NCI-H510A (cell line): Measurements from ENCODE around the gene RNU5D-1.
"Not testable (repeated sequence)": the region's sequence is repeated elsewhere in the genome, so short reads cannot be mapped to it uniquely, and the experiment has no call there.

ENCODE experiments used
- DNase-seq: peaks from one replicate; lab custom pipeline; 2025; lab: John Stamatoyannopoulos, UW

The RNU5D-1 gene

DNA sequence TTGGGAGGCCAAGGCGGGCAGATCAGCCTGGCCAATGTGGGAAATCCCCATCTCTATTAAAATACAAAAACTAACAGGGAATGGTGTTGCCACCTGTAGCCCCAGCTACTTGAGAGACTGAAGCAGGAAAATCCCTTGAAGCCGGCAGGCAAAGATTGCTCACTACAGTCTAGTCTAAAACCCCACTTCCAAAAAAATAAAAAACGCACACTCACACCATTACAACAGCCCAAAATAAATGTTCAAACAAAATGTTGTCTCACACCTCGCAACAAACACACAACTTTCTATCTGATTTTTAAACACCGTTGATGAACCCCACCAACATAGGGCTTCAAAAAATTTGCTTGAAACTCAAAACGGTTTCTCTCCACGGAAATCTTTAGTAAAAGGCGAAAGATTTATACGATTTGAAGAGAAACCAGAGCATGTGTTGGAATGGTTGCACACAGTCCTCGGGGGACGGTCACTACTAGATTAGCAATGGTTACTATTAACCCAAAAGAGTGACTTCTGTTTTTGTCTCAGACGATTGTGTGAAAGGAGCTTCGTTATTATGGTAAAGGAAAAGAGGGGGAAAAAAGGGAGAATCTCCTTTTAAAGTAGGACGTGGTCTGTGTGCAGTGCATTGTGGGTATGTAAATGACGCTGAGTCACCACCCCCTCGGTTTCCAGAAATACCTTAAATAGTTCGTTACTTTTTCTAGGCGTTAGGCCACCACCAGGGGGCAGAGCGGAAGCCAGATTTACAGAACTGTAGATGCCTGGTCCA, at the start of gene RNU5D-1:
TSS of gene RNU5D-1 (minus strand) at position 430 of the 772 bp plus-strand sequence.
- peak; percentile 84 for DNase-seq

DNA sequence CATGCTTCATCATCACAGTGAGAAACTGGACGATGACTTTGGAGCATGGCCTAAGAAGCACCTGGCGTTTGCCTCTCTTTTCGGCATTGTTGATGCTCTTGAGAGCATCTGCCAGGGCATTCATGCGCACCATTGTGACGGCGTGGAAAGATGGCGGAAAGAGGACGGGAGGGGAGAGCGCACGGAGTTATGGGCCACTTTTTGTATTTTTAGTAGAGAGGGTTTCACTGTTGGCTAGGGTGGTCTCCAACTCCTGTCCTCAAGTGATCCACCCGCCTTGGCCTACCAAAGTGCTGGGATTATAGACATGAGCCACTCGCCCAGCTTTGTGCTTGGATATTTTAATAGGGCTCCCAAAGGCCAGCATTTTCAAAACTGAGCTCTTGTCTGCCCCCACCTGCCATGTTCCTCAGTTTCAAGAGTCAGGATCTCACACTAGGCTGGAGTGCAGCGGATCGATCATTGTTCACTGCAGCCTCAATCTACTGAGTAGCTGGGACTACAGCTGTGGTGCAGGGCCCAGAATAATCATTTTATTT, 49.7 kb upstream of the RNU5D-1 start:
- no peak for DNase-seq

GRCh38 chr1:44778705-44779576, 48.0 kb upstream of the RNU5D-1 start:
- DNase-seq, result no peak

DNA sequence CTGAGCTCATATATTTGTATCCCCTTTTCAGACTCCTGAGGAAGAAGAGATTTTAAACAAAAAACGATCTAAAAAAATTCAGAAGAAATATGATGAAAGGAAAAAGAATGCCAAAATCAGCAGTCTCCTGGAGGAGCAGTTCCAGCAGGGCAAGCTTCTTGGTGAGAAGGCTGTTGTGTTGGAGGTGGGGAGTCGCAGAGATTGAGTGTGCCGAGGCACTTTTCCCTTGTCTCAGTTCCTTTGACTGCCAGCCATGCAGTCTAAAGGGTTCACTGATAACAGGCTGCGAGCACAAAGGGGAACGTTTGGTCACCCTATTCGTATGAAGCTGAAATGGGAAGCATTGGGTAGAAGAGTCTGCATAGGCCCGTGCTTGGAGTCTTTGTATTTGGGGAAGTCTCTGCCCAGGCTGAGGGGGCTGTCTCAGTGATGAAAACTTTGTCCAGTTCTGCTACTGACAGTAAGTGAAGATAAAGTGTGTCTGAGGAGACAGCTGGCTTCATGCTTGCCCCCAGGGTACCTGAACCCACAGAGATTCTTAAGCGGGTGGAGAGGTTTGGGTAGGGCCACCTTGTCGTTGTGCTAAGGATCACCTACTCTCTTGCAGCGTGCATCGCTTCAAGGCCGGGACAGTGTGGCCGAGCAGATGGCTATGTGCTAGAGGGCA, 47.1 kb upstream of the RNU5D-1 start:
- DNase-seq, result no peak

- DNase-seq, result no peak
Observed at GRCh38 chr1:44777547-44777946, 46.6 kb upstream of the RNU5D-1 start.

- no peak for DNase-seq
Observed at GRCh38 chr1:44776730-44777068, 45.7 kb upstream of the RNU5D-1 start.

DNA sequence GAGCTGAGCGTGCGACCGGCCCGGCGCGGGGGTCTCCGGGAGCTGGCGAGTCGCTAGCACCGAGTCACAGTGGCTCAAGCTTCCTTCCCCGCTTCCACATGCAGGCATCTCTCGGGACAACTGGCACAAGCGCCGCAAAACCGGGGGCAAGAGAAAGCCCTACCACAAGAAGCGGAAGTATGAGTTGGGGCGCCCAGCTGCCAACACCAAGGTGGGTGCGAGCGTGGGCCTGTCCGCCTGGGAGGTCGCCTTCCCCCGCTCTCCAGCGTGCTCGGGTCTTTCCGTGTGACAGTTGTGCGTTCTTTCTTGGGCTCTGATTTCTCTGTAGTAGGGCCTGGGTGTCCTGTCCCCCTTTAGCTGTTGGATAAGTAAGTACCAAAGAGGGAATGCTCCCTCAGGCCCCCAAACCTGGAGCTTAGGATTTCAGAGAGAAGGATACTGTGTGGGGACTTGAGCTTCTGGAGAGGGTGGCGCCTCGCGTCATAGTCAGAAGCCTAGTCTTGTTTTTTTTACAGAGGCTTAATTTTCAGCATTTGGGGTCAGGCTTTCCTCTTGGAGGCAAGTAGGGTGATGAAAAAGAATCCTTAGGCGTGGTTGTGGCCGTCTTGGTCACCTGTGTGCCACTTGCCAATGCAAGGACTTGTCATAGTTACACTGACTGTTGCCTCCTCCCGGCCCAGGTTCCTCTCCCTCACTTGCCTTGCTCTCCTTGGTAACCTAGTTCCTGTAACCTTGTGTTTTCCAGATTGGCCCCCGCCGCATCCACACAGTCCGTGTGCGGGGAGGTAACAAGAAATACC, 45.2 kb upstream of the RNU5D-1 start:
- DNase-seq, result no peak

GRCh38 chr1:44775078-44775929, 44.3 kb upstream of the RNU5D-1 start, which contains the start of gene RPS8:
Gene RPS8, plus strand, starts transcription at chr1:44775540. Its CDS starts 57 bp downstream, at chr1:44775597.
- peak; percentile 88 for DNase-seq

DNA sequence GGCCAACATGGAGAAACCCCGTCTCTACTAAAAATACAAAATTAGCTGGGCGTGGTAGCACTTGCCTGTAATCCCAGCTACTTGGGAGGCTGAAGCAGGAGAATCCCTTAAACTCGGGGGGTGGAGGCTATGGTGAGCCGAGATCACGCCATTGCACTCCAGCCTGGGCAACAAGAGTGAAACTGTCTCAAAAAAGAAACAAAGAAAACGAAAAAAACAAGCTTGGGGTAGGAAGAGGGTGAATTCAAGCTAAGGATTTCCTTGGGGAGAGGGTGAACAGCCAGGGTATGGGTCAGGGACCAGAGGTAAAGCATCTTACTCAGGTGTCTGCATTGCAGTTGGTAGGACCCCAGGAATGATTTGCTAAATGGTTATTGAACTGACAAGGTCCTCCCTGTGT, 35.5 kb upstream of the RNU5D-1 start:
- DNase-seq, result not testable (repeated sequence)

- DNase-seq, result no peak
Observed at GRCh38 chr1:44760876-44761275, 29.9 kb upstream of the RNU5D-1 start.

- no peak for DNase-seq
Observed at GRCh38 chr1:44759077-44759476, 28.1 kb upstream of the RNU5D-1 start.

GRCh38 chr1:44757420-44757819, 26.4 kb upstream of the RNU5D-1 start:
- DNase-seq, result no peak

GRCh38 chr1:44747878-44748277, 16.9 kb upstream of the RNU5D-1 start:
- DNase-seq, result no peak

DNA sequence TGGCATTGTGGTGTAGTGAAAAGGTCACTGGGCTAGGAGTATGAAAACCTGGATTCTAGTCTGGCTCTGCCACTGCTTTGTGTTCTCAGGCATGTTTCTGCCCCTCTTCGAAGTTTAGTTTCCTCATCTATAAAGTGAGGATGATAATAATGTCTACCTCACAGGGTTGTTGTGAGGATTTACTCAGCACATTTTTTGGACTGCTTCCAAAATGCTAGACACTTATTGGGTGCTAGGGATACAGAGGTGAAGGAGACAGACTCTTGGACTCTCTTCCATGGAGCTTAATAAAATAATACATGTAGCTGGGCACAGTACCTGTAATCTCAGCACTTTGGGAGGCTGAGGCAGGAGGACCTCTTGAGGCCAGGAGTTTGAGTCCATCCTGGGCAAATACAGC, 12.2 kb upstream of the RNU5D-1 start:
- no peak for DNase-seq

DNA sequence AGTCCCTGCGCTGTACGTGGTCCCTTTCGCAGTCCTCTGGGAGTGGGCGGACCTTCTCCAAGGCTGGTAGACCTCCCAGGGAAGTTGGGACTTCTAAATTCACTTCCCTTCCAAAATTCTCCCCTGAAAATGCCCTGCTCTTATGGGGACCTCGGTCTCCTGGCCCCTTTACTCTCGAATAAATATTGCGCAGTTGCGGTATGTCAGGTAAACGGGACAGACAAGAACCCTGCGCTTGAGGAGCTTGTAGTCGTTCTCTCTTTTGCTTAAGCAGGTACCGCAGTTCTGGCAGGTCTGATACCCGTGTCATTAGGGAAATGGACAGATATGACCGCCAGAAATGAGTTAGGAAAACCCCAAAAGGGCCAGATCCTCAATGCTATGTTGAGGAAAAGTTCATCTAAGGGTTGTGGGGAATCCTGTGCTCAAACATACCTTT, 9.2 kb upstream of the RNU5D-1 start:
- no peak for DNase-seq

DNA sequence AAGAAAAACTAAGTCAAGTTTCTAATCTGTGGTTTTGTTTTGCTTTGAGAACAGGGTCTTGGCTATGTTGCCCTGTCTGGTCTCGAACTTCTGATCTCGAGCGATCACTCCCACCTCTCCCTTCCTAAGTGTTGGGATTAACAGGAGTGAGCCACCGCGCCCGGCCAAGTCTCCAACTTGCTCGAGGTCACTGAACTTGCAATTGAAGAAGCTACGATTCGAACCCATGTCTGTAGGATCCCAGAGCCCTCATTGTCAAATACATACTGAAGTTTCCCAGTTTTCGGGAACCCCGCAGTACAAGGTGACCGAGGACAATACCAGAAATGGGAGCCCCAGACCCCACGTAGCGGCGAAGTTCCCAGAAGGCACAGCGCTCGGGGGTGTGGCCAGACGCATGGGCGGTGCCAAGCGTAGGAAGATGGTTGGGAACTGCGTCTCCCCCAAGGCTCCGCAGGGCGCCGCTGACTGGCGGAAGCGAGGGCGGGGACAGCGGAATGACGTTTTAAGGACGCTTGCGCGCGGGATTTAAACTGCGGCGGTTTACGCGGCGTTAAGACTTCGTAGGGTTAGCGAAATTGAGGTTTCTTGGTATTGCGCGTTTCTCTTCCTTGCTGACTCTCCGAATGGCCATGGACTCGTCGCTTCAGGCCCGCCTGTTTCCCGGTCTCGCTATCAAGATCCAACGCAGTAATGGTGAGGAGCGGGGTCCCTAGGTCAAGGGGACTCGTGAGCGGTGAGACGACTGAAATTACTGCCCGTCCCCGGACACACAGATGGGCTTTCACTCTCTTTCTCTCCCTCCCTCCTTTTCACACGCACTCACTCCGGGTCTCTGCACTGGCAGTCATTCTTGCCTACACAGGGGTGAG, 8.6 kb upstream of the RNU5D-1 start, which contains the start of gene KIF2C:
TSS of gene KIF2C (plus strand) at position 531 of the 872 bp plus-strand sequence. CDS start at position 627, 96 bp downstream.
- peak; percentile 93 for DNase-seq

- not testable (repeated sequence) for DNase-seq
Observed at GRCh38 chr1:44738953-44739306, 8.0 kb upstream of the RNU5D-1 start.

- no peak for DNase-seq
Observed at GRCh38 chr1:44735992-44736391, 5.0 kb upstream of the RNU5D-1 start.

- DNase-seq, result no peak
Observed at GRCh38 chr1:44733784-44734183, 2.8 kb upstream of the RNU5D-1 start.
